ENCODE measurements around the gene NUP42. TPM values are rescaled to one million over a fixed set of nuclear protein-coding genes. Genes with fewer than 3 reads are reported as not detected.

Gene NUP42
- total and polyA plus RNA-seq, 2 of the 13 experiments (the other 11 are each of a cell fraction or from before 2014, with no cell fraction given), result 32.0 to 51.5 TPM

DNA sequence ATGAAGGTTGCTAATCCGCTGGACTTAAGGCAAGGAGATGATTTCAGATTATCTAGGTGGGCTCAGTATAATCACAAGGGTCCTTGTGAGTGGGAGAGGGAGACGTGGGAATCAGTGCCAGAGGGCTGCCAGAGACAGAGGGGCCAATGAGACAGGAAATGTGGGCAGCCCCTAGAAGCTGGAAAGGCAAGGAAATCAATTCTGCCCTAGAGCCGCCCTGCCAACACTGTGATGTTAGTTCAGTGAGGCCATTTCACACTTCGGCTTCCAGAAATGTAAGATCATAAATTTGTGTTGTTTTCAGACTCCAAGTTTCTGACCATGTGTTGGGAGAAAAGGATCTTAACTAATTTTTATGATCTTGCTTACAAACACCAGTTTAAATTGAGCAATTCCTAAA is 61.1 kb downstream of the NUP42 start:
- DNase-seq (ENCODE audit: low spot score) (no peak), ATAC-seq (no peak), FAIRE-seq (no peak)
- Histone ChIP-seq H3K4me3 (replicated peaks in 1 of 3; ENCODE audit: insufficient read depth in 1 of 3, low read depth in 2 of 3, low read length in 3 of 3) (no peak overlapping the region), H3K9me3 (ENCODE audit: low read length) (no peaks in the 10 kb centered on the region), H3K4me1 (ENCODE audit: insufficient read depth, low read length) (peaks cover 14% of the 10 kb centered on the region), H3K79me2 (ENCODE audit: insufficient read depth, low read length) (no peaks in the 10 kb centered on the region), H3K27me3 (ENCODE audit: control insufficient read depth in 1 of 2, insufficient read depth in 2 of 2, low read length in 2 of 2) (peaks cover 7 to 46% of the 10 kb centered on the region in 2 experiments), H3K27ac (ENCODE audit: extremely low read length, insufficient read depth, low read length) (no peak overlapping the region), H3K9ac (ENCODE audit: insufficient read depth, low read depth, low read length) (no peak overlapping the region), H2AFZ (ENCODE audit: low read length) (no peak overlapping the region), H4K20me1 (ENCODE audit: insufficient read depth, low read length) (no peaks in the 10 kb centered on the region), H3K4me2 (ENCODE audit: low read depth, low read length) (no peak overlapping the region), H3K36me3 (replicated peaks in 1 of 2; ENCODE audit: control insufficient read depth in 1 of 2, insufficient read depth in 2 of 2, low read length in 2 of 2) (no peaks in the 10 kb centered on the region)
- ChIA-PET CTCF (ENCODE audit: low intra/inter-chr PET ratio, low total read pairs) (no interaction called here), POLR2A (no interaction called here)
- intact Hi-C loops (cut with micrococcal nuclease; ENCODE audit: unreplicated experiment) (no loop called here), in situ Hi-C loops (cut with HindIII; ENCODE audit: extremely low pct_ligation_motif_present, low pct_unique_long_range_greater_than_20kb) (no loop called here)
- BruUV-seq (replicated peaks), result no TSS peak
- TF ChIP-seq RBM39 (IDR thresholded peaks at IDR 0.05; ENCODE audit: low read depth, low read length, poor library complexity, severe bottlenecking) (no peak), ZNF234 (CRISPR knock-in tag; conservative IDR thresholded peaks at IDR 0.05) (no peak), ZNF564 (CRISPR knock-in tag; IDR thresholded peaks at IDR 0.05) (no peak), IKZF1 (IDR thresholded peaks at IDR 0.05) (no peak), NRL (CRISPR knock-in tag; IDR thresholded peaks at IDR 0.05; ENCODE audit: borderline replicate concordance) (no peak), HHEX (CRISPR knock-in tag; IDR thresholded peaks at IDR 0.05) (no peak), CHD2 (IDR thresholded peaks at IDR 0.05; ENCODE audit: low read depth, low read length) (no peak), ZNF614 (CRISPR knock-in tag; IDR thresholded peaks at IDR 0.05; ENCODE audit: borderline replicate concordance) (no peak), TBP (CRISPR knock-in tag; IDR thresholded peaks at IDR 0.05) (no peak)
- TF ChIP-seq, protein P1, sequence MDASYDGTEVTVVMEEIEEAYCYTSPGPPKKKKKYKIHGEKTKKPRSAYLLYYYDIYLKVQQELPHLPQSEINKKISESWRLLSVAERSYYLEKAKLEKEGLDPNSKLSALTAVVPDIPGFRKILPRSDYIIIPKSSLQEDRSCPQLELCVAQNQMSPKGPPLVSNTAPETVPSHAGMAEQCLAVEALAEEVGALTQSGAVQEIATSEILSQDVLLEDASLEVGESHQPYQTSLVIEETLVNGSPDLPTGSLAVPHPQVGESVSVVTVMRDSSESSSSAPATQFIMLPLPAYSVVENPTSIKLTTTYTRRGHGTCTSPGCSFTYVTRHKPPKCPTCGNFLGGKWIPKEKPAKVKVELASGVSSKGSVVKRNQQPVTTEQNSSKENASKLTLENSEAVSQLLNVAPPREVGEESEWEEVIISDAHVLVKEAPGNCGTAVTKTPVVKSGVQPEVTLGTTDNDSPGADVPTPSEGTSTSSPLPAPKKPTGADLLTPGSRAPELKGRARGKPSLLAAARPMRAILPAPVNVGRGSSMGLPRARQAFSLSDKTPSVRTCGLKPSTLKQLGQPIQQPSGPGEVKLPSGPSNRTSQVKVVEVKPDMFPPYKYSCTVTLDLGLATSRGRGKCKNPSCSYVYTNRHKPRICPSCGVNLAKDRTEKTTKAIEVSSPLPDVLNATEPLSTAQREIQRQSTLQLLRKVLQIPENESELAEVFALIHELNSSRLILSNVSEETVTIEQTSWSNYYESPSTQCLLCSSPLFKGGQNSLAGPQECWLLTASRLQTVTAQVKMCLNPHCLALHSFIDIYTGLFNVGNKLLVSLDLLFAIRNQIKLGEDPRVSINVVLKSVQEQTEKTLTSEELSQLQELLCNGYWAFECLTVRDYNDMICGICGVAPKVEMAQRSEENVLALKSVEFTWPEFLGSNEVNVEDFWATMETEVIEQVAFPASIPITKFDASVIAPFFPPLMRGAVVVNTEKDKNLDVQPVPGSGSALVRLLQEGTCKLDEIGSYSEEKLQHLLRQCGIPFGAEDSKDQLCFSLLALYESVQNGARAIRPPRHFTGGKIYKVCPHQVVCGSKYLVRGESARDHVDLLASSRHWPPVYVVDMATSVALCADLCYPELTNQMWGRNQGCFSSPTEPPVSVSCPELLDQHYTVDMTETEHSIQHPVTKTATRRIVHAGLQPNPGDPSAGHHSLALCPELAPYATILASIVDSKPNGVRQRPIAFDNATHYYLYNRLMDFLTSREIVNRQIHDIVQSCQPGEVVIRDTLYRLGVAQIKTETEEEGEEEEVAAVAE (CRISPR knock-in tag; IDR thresholded peaks at IDR 0.05; ENCODE audit: borderline replicate concordance), result no peak
- TF ChIP-seq, protein P2, sequence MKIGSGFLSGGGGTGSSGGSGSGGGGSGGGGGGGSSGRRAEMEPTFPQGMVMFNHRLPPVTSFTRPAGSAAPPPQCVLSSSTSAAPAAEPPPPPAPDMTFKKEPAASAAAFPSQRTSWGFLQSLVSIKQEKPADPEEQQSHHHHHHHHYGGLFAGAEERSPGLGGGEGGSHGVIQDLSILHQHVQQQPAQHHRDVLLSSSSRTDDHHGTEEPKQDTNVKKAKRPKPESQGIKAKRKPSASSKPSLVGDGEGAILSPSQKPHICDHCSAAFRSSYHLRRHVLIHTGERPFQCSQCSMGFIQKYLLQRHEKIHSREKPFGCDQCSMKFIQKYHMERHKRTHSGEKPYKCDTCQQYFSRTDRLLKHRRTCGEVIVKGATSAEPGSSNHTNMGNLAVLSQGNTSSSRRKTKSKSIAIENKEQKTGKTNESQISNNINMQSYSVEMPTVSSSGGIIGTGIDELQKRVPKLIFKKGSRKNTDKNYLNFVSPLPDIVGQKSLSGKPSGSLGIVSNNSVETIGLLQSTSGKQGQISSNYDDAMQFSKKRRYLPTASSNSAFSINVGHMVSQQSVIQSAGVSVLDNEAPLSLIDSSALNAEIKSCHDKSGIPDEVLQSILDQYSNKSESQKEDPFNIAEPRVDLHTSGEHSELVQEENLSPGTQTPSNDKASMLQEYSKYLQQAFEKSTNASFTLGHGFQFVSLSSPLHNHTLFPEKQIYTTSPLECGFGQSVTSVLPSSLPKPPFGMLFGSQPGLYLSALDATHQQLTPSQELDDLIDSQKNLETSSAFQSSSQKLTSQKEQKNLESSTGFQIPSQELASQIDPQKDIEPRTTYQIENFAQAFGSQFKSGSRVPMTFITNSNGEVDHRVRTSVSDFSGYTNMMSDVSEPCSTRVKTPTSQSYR (CRISPR knock-in tag; IDR thresholded peaks at IDR 0.05; ENCODE audit: borderline replicate concordance), result no peak
- TF ChIP-seq, protein P3, sequence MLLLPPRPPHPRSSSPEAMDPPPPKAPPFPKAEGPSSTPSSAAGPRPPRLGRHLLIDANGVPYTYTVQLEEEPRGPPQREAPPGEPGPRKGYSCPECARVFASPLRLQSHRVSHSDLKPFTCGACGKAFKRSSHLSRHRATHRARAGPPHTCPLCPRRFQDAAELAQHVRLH (CRISPR knock-in tag; IDR thresholded peaks at IDR 0.05; ENCODE audit: borderline replicate concordance, low read depth), result no peak
- TF ChIP-seq, protein P4, sequence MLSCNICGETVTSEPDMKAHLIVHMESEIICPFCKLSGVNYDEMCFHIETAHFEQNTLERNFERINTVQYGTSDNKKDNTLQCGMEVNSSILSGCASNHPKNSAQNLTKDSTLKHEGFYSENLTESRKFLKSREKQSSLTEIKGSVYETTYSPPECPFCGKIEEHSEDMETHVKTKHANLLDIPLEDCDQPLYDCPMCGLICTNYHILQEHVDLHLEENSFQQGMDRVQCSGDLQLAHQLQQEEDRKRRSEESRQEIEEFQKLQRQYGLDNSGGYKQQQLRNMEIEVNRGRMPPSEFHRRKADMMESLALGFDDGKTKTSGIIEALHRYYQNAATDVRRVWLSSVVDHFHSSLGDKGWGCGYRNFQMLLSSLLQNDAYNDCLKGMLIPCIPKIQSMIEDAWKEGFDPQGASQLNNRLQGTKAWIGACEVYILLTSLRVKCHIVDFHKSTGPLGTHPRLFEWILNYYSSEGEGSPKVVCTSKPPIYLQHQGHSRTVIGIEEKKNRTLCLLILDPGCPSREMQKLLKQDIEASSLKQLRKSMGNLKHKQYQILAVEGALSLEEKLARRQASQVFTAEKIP (CRISPR knock-in tag; IDR thresholded peaks at IDR 0.05; ENCODE audit: borderline replicate concordance), result no peak
- 25% methylated on average over 4 of the region's 4 CpGs for WGBS (ENCODE audit: low lambda C conversion rate)

Data from HepG2 (cell line).